ENCODE results near the gene ADGRE2.
A peak's percentile ranks its signal among the peaks of the same experiment; 100 is the strongest.
"Not testable (repeated sequence)": the region's sequence is repeated elsewhere in the genome, so short reads cannot be mapped to it uniquely, and the experiment has no call there.

ADGRE2 gene

DNA sequence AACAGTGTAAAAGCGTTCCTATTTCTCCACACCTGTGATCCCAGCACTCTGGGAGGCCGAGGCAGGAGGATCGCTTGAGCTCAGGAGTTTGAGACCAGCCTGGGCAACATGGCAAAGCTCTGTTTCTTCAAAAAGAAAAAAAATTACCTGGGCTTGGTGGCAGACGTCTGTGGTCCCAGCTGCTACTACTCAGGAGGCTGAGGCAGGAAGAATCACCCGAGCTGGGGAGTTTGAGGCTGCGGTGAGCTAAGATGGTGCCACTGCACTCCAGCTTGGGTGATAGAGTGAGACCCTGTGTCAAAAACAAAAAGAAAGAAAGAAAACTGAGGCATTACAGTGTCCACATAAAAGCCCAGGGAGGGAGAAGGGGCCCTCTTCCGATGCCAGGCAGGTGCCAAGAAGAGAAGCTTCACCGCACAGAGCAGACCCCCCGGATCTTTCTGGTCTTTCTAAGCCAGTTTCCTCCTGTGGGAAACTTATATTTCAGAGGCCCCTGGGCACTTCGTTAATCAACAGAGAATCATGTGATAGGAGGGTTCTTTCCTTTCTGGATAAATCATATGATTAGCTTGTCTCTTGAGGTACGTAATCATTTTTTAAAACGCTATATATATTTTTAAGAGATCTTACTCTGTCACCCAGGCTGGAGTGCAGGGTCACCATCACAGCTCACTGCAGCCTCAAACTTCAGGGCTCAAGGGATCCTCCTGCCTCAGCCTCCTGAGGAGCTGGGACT lies at the start of gene ADGRE2:
Gene ADGRE2 (minus strand): TSS at position 451 of the 736 bp plus-strand sequence. CDS start 1,804 bp downstream, outside the sequence.
- not testable (repeated sequence) for DNase-seq

DNA sequence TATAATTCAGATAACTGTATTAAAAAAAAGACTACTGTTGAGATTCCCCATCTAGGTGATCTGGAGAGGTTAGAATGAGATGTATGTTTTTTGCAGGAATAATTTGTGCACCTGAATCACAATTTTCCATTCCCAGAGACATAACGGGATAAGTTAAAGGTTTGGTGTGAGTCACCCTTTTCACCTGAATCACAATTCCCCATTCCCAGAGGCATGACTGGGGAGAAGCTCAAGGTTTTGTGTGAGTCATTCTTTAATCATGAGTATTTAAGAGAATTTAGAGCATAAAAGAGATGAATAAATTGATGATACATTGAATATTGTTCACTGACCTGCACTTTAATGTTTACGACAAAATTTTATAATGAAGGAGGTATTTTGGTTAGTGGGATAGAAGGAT lies 47.6 kb upstream of the ADGRE2 start:
- DNase-seq: no peak

DNA sequence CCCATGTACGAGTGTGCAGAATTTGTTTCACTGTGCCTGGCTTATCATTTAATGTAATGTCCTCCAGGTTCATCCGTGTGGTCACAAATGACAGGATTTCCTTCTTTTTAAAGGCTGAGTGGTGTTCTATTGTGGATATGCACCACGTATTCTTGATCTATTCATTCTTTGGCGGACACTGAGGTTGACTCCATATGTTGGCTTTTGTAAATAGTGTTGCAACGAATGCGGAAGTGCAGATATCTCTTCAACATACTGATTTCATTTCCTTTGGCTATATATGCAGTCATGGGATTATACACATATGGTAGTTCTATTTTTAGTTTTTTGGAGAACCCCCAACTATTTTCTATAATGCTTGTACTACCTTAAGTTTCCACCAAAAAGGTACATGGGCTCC lies 43.6 kb upstream of the ADGRE2 start:
- DNase-seq: no peak

DNA sequence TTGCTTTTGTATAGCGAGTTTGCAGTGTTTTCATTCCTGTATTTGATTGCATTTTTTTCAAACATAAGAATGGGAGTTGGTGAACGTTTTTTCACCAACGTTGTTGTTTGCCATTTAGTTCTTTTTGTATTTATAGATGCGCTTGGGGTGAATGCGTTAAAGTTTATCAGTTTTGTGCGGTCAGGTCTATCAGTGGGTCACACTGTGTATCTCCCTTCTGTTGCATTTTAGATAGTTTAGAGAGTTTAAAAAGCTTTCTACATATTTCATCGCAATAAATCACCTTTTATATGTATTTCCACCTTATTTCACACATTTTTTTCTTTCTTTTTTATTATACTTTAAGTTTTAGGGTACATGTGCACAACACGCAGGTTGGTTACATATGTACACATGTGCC lies 40.2 kb upstream of the ADGRE2 start:
- no peak for DNase-seq

DNA sequence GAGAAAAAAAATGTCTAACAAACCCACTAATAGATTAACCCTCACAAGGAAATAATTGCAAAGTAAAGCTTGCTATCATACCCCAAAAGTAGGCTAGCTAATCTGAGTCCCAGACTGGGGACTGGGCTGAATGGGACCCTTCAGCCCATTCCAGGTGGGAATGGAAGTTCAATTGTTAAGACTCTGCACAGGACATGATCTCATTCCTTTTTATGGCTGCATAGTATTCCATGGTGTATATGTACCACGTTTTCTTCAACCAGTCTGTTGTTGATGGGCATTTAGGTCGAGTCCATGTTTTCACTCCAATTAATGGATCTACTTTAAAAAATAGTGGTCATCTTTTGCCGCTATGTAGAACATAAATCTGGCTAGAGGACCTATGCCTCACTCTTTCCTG lies 38.7 kb upstream of the ADGRE2 start:
- DNase-seq: no peak

DNA sequence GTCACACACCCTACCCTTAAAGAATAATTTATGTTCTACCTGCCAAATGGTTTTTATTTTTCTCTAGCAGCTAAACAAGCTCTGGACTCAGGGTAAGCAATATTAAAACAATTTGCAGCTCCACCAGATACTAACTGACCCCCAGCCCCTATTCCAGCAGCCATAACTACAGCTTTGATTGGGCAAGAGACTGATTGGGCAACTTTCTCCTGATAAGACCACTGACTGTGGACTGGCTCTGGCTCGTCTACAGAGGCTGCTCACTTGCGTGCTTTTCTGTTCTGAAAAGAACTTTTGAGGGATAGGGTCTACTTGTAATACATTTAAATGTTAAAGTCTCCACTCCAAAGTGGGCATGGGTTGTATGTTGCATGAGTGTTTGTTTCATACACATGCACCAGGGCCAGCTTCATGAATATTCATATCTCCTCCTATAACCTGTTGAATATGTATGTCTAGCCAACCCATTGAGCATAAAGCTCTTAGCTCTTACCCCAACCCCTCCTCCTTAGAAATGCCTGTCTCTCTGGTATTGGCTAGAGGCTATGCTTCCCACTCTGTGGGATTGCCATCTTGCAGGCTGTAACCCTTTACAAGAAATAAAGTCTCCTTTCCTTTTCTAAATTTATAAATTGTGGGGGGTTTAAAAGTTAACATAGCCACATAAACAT lies 36.8 kb upstream of the ADGRE2 start:
- DNase-seq: no peak

DNA sequence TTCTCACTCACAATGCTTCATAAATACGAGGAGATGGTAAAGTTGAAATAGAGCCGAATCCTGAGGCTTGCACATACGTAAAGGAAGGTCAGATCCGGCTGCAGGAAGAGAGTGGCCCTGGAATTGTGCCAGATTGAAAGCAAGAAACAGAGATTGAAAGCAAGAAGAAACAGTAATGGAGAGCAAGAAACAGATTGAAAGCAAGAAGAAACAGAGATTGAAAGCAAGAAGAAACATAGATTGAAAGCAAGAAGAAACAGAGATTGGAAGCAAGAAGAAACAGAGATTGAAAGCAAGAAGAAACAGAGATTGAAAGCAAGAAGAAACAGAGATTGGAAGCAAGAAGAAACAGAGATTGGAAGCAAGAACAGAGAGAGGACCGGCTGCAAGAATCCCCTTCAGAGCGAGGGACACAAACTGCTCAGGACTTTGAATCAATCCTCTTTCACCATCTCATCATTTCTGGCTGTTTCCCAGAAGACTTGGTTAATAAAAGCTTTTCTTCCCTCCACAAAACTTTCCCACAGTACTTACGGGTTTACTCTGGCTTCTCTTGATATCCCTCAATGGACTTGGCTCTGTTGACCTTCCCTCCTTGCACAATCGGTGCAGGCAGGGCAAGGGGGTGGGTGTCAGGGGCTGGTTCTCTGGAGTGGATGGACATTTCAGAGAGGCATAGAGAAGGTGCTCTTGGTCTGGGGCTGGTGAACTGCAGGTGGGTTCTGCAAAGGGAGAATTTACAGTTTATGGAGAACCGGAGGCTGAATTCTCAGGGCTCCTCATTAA lies 31.1 kb upstream of the ADGRE2 start:
- DNase-seq: no peak

DNA sequence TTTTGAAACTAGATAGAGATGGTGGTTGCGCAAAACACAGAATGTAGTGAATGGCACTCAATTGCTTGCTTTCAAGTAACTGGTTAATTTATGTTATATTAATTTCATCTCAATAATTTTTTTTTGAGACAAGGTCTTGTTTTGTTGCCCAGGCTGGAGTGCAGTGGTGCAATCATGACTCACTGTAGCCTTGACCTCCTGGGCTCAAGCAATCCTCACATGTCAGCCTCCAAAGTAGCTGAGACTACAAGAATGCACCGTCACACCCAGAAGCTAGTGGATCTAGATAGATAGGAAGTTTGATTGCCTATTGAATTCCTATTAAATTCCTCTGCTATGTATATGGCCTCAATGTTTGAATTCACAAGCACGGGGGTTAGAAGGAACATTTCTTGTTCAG lies 26.4 kb upstream of the ADGRE2 start:
- DNase-seq: no peak

DNA sequence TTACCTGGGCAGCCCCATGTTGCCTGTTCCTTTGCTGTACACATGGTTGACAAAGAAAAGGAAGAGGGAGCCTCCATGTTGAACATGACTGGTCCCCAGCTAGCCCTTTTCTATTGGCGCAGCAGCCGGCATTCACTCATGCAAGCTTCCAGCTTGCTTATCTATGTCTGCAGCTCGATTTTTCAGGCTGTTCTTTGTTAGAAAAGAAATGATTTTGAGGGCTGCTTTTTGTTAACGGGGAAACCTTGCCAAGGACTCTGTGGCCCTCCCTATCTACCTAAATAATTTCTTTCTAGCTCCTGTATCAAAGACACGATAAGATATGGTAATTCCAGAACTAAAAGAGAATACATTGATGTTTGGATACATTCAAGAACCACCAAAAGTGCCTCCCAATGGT lies 20.4 kb upstream of the ADGRE2 start:
- no peak for DNase-seq

DNA sequence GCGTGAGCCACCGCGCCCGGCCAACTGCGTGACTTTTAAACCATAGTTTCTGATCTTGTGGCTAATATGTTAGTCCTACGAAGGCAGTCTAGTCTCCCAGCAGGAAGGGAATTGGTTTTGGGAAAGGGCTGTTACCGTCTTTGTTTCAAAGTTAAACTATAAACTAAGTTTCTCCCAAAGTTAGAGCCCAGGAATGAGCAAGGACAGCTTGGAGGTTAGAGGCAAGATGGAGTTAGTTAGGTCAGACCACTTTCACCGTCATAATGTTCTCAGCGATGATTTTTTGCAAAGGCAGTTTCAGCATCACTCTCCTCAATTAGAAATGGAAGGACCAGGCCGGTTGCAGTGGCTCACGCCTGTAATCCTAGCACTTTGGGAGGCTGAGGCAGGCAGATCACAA lies 17.7 kb upstream of the ADGRE2 start:
- DNase-seq: no peak

DNA sequence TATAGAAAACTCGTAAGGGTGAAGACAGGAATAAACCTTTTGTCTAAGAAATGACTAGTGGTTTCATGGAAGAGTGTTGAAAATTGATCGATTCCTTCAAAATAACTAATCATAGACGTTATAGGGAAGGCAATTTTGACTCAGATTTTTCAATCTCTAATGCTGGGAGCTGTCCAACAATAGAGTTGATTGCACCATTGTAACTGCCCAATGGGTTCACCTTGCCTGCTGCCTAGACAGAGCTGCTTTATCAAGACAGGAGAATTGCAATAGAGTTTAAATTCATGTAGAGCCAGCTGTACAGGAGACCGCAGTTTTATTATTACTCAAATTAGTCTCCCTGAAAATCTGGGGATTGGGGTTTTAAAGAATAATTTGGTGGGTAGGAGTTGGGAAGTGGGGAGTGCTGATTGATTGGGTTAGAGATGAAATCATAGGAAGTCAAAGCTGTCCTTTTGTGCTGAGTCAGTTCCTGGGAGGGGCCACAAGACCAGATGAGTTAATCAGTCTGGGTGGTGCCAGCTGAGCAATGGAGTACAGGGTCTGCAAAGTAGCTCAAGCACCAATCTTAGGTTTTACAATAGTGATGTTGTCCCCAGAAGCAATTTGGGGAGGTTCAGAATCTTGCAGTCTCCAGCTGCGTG lies 16.8 kb upstream of the ADGRE2 start:
- no peak for DNase-seq

DNA sequence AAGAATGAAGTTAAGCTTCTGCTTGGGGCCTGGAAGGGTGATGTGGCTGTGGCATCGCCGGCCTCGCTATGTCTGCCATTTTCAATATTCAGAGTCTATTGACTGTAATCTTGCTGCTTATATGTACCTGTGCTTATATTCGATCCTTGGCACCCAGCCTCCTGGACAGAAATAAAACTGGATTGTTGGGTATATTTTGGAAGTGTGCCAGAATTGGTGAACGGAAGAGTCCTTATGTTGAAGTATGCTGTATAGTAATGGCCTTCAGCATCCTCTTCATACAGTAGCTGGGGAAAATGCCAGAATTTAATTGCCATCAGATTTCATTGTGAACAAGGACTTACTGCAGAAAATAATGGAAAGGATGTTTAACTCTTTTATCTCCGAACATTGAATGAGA lies 13.9 kb upstream of the ADGRE2 start:
- not testable (repeated sequence) for DNase-seq

DNA sequence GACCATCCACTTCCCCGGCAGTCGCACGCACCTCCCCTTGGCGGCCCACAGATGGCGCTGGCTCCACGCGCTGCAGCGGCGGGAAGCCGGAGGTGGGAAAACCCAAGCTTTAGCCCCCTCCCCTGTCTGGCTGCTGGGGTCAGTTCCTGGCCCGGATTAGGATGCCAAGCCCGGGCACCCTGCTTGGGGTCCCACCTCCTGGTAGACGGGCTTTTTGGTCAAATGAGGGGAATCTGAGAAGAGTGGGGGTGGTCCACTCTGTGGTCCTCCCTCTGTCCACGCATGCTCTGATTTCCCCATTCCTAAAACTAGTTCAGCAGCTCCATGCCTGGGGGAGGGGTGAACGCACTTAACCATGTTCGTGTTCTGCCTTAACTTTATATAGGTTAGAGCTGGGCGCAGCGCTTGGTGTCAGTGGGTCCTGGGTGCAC lies 8.1 kb upstream of the ADGRE2 start:
- DNase-seq: peak in 1 of 2 donors; percentile 19

DNA sequence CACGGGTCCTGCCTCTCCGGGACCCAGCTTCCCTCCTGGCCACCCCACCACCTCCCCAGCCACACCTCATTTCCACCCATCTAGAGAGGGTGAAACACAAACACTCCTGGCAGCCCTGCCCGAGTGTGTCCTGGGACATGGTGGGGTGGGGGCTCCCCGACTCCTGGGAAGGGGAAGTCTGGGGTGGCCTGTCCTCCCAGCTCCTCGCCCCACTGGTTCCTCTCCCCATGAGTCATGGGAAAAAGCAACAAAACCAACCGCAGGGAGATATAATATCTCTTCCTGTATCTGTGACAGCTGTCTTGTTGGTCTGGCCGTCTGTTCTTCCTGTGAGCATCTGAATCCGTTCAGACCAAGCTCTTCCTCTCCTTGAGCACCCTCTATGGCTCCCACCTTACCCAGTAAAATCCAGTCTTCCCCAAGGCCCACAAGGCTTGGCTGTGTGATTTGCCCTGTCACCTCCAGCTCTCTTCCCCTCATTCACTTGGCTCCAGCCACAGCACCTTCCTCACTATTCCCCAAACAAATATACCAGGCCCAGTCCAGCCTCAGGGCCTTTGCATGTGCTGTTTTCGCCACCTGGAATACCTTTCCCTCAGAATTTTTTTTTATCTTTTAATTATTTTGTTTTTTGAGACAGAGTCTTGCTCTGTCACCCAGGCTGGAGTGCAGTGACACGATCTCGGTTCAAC lies 6.9 kb upstream of the ADGRE2 start:
- DNase-seq: peak; percentile 24 to 76

DNA sequence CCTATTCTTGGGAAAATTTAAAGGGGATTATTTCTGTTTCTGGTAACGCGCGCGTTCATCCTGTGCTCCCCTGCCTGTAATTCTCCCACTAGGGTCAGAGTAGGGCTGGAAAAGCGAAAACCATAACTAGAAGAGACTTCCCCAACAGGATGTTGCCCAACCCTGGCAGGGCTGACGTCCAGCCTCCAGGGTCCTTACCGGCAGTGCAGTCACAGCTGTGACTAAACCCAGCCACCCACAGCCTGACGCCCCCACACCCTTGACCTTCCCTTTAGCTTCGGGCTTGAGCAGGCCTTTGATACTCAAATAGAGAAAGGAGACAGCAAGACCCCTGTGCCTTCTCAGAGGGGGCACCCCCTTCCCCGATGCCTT lies 6.4 kb upstream of the ADGRE2 start:
- DNase-seq: peak; percentile 16 to 80

DNA sequence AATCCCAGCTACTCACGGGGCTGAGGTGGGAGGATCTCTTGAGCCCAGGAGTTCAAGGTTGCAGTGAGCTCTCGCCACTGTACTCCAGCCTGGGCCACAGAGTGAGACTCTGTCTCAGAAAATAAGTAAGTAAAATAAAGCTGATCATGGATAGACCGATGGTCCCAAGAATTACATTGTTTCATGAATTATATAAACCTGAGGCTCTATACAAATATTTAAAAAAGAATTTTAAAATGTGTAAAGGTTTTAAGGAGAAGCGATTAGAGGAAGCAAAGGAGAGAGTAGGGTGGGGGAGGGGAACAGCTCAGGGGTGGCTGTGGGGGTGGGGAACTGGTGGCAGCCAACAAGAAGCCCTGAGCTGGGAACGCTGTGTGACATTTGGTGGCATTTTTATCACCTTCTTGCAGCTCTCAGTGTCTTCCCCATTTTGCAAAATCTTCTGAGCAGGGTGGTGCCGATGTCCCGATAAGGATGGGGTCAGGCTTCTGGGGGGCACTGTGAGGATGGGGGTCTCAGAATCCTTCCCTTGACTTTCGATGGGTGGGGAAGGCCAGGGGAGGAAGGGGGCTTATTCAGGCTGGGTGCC lies 5.1 kb upstream of the ADGRE2 start:
- peak in 1 of 2 donors; percentile 25 for DNase-seq

DNA sequence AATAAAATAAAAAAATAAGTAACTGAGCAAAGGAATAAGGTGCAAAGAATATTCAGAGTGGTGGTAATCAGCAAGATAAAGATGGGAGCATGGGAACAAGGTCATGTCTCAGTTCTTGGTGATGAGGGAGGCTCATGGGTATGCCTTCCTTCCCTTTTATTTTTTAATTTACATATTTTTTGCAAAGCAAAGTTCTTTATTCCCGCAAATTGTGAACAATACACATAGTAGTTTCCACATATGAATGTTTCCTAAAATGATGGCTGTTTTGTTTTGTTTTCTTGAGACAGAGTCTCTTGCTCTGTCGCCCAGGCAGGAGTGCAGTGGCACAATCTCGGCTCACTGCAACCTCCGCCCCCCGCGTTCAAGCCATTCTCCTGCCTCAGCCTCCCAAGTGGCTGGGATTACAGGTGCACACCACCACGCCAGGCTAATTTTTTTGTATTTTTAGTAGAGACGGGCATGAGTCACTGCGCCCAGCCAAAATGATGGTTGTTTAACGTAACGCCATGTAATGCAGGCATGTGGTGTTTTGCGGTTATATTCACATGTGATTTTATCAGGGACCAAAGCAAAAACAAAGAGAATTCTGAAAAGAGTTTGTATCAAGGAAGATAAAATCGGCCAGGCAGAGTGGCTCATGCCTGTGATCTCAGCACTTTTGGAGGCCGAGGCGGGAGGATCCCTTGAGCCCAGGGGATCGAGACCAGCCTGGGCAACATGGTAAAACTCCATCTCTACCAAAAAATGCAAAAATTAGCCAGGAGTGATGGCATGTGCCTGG lies 4.5 kb upstream of the ADGRE2 start:
- DNase-seq: no peak

DNA sequence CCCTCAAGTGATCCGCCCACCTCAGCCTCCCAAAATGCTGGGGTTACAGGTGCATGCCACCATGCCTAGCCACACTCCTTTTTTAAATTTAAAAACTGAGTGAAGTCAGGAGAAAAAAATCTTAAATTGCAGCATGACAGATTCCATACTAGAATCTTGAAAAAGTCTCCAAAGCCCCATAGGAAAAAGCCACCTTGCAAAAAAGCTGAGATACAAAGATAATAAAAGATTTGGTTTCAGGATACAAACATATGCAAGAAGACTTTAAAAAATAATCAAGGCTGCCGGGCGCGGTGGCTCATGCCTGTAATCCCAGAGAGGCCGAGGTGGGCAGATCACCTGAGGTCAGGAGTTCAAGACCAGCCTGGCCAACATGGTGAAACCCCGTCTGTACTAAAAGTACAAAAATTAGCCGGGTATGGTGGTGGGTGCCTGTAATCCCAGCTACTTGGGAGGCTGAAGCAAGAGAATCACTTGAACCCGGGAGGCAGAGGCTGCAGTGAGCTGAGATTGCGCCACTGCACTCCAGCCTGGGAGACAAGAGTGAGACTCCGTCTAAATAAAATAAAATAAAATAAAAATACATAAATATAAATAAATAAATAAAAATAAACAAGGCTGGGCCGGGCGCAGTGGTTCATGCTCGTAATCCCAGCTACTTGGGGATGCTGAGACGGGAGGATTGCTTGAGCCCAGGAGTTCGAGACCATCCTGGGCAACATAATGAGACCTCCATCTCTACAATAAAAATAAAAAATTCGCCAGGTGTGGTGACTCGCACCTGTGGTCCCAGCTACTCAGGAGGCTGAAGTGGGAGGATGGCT lies 3.6 kb upstream of the ADGRE2 start:
- DNase-seq: not testable (repeated sequence)

DNA sequence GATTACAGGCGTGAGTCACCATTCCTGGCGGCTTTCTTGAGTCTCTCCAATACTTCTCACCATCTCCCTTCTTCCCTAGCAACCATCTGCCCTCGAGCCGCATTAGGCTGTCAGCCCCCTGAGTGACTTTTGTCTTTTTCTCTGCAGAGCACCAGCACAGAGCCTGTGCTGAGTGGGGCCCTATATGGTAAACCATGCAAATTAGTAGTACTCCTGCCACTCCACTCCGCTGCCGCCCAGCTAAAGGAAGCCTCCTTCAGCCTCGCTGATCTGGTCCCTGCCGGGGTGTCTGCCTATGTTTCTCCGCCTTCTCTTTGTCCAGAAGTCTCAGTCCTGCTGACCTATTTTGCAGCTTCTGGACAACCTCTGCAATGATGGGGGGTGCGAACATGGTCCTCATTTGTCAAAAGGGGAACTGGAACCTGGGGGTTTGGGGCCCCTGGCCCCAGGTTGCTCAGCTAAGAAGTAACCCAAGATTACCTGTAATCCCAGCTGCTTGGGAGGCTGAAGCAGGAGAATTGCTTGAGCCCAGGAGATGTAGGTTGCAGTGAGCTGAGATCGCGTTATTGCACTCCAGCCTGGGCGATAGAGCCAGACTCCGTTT lies 2.4 kb upstream of the ADGRE2 start:
- not testable (repeated sequence) for DNase-seq

DNA sequence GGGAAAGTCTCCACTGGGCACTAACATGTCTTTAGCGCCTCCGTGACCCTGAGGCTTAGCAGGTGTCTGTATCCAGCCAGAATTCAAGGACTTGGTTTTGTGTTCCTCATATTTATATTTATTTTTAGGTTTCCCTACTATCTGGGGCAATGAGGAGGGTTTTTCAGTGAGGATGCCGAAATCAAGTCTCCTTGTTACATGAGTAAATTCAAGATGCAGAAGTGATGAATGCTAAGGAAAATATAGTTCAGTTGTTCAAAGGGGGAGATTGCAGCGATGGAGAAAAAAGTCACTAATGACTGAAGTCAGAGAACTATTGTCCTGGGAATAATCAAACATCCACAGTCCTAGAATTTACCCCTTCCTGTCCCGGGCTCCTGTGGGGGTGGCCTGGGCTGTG lies 791 bp upstream of the ADGRE2 start:
- DNase-seq: no peak
